ENCODE data around the gene CIB2.

GRCh38 chr15:78075490-78076230, 55.6 kb downstream of the CIB2 start:
- TF ChIP-seq CTCF (conservative IDR thresholded peaks at IDR 0.05; ENCODE audit: low read depth in 2 of 2) (no peak), NANOG (IDR thresholded peaks at IDR 0.05; ENCODE audit: borderline replicate concordance) (no peak), POLR2AphosphoS5 (IDR thresholded peaks at IDR 0.05; ENCODE audit: low read depth) (no peak), CREB1 (CRISPR knock-in tag; IDR thresholded peaks at IDR 0.05; ENCODE audit: low read depth) (no peak), REST (IDR thresholded peaks at IDR 0.05; ENCODE audit: unreplicated experiment) (no peak), ZNF331 (CRISPR knock-in tag; IDR thresholded peaks at IDR 0.05; ENCODE audit: low read depth) (no peak)

Measured in GM23338 (cell line).